Keratinocyte (primary cell): Measurements from ENCODE around the gene NYAP2. TPM values are rescaled to one million over a fixed set of nuclear protein-coding genes. Genes with fewer than 3 reads are reported as not detected.

Source experiments
- DNase-seq: peaks from one replicate; pipeline ENCODE4 v3.0.0-alpha.2; 2011; ENCODE audit warnings: low read depth, missing footprints, low spot score
- FAIRE-seq: peaks from 2 replicates; lab custom pipeline; 2011; peaks lifted over from hg19 to GRCh38; lab: Jason Lieb, UNC
- H2AFZ ChIP-seq: 2 replicates; pipeline ENCODE4 v1.6.0; 2012; ENCODE audit warnings: low read length, control low read depth, inconsistent platforms; ENCODE audit not compliant: control insufficient read depth
- H3K27ac ChIP-seq: 2 replicates; pipeline ENCODE4 v1.5.1; 2011; ENCODE audit warnings: low read length; ENCODE audit not compliant: control insufficient read depth, insufficient read depth
- H3K27me3 ChIP-seq: 3 replicates; pipeline ENCODE4 v1.6.0; 2011; ENCODE audit warnings: low read length; ENCODE audit not compliant: control insufficient read depth, insufficient read depth; ENCODE audit errors: extremely low read depth
- H3K36me3 ChIP-seq, 2 experiments: 2 replicates in 1 of 2; 3 replicates in 1 of 2; pipeline ENCODE4 v1.5.1; 2011; ENCODE audit warnings: low read length in 2 of 2, mild to moderate bottlenecking in 1 of 2; ENCODE audit not compliant: control insufficient read depth in 2 of 2, insufficient read depth in 2 of 2; ENCODE audit errors: extremely low read depth in 1 of 2
- H3K4me1 ChIP-seq: 3 replicates; pipeline ENCODE4 v1.5.1; 2011; ENCODE audit warnings: low read length; ENCODE audit not compliant: control insufficient read depth, insufficient read depth; ENCODE audit errors: extremely low read depth
- H3K4me2 ChIP-seq: 3 replicates; pipeline ENCODE4 v1.6.0; 2011; ENCODE audit warnings: low read depth, low read length; ENCODE audit not compliant: control insufficient read depth, insufficient read depth; ENCODE audit errors: extremely low read depth
- H3K4me3 ChIP-seq, 3 experiments: fragments of 200-600 bp in 1 of 3; sonication (generic) in 1 of 3; 2 replicates in 2 of 3; 3 replicates in 1 of 3; pipeline ENCODE4 v1.5.1; 2011 to 2016; ENCODE audit warnings: low read length in 3 of 3, mild to moderate bottlenecking in 3 of 3, control low read depth in 2 of 3, inconsistent platforms in 1 of 3, low read depth in 1 of 3, mixed read lengths in 1 of 3, mixed run types in 1 of 3, moderate library complexity in 1 of 3; ENCODE audit not compliant: control insufficient read depth in 2 of 3, insufficient read depth in 2 of 3; ENCODE audit errors: extremely low read depth in 1 of 3
- H3K79me2 ChIP-seq: 2 replicates; pipeline ENCODE4 v1.6.0; 2012; ENCODE audit warnings: low read length; ENCODE audit not compliant: control insufficient read depth, insufficient read depth
- H3K9ac ChIP-seq: 3 replicates; pipeline ENCODE4 v1.6.0; 2011; ENCODE audit warnings: low read length; ENCODE audit not compliant: control insufficient read depth, insufficient read depth; ENCODE audit errors: extremely low read depth
- H3K9me1 ChIP-seq: 3 replicates; pipeline ENCODE4 v1.6.0; 2011; ENCODE audit warnings: low read length; ENCODE audit not compliant: control insufficient read depth, insufficient read depth; ENCODE audit errors: extremely low read depth
- H3K9me3 ChIP-seq: 2 replicates; pipeline ENCODE4 v1.5.1; 2012; ENCODE audit warnings: low read depth, low read length; ENCODE audit not compliant: control insufficient read depth
- H4K20me1 ChIP-seq: 3 replicates; pipeline ENCODE4 v1.6.0; 2011; ENCODE audit warnings: low read length; ENCODE audit not compliant: control insufficient read depth, insufficient read depth; ENCODE audit errors: extremely low read depth
- EZH2 ChIP-seq: IDR thresholded peaks from one replicate; pipeline ENCODE4 v1.6.1; 2012; ENCODE audit warnings: inconsistent platforms, mild to moderate bottlenecking, low read length, moderate library complexity
- dilution Hi-C: fragments of 300-500 bp; cut with MboI; formaldehyde crosslinking; loops from one replicate; pipeline ENCODE4 v1.7.0; 2020; ENCODE audit warnings: low sequenced_read_pairs; ENCODE audit not compliant: extremely low pct_ligation_motif_present
- polyA plus RNA-seq, 5 experiments: library from polyadenylated mRNA; depleted of rRNA in 3 of 5; stranded (reverse) in 3 of 5; stranded (forward) in 1 of 5; unstranded in 1 of 5; fragments of >200 nt; gene quantifications; 1 replicate in 1 of 5; 2 replicates in 3 of 5; 3 replicates in 1 of 5; pipeline versions ENCODE4 v1.2.1 to v1.2.3, GENCODE V29; 2011 to 2012; ENCODE audit warnings: missing spikeins in 2 of 5, low read depth in 1 of 5, low replicate concordance in 1 of 5
- TF ChIP-seq, protein P1 (sequence below), 3 experiments: IDR thresholded peaks in 1 of 3; conservative IDR thresholded peaks in 1 of 3; optimal IDR thresholded peaks in 1 of 3; 2 replicates in 2 of 3; 3 replicates in 1 of 3; pipeline versions ENCODE3 to v1.5.1; 2011; ENCODE audit warnings: low read length in 3 of 3, mild to moderate bottlenecking in 3 of 3, moderate library complexity in 2 of 3, control low read depth in 1 of 3, inconsistent platforms in 1 of 3; ENCODE audit not compliant: insufficient read depth in 2 of 3; ENCODE audit errors: extremely low read depth in 1 of 3

Gene NYAP2
- polyA plus RNA-seq, 1 donor (not counting 4 experiments of a cell fraction or from before 2014, with no cell fraction given), result not detected

DNA sequence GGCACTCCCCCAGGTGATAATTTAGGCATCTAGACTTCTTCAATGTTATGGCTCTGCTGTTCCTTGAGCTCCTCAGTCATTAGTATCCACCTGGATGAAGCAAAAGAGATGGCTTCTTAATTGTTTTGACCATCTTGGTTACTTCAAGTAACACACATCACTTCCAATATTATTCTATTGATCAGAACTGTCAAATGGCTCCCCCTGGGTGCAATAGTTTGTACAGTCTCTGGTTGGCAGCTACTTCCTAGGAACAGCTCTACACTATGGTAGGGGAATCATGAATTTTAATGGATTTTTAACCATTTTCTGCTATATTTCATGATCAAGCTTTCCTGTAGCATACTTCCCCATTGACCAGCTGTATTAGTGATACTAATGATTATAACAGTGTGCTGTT is 157.0 kb downstream of the NYAP2 start:
- no peaks in the 10 kb centered on the region for H3K9me1 ChIP-seq
- dilution Hi-C loops, result loop anchor here (5.0 kb wide), 1 partner anchor 34 kb away; no protein-coding TSS in a partner anchor
- no peak overlapping the region for H3K4me3 ChIP-seq
- no peak overlapping the region for H3K9ac ChIP-seq
- DNase-seq, result no peak
- no peaks in the 10 kb centered on the region for H3K79me2 ChIP-seq
- H3K4me1 ChIP-seq, result no peaks in the 10 kb centered on the region
- no peaks in the 10 kb centered on the region for H3K27me3 ChIP-seq
- no peak for FAIRE-seq
- H3K27ac ChIP-seq, result no peak overlapping the region
- no peak for TF ChIP-seq EZH2
- TF ChIP-seq, protein P1, sequence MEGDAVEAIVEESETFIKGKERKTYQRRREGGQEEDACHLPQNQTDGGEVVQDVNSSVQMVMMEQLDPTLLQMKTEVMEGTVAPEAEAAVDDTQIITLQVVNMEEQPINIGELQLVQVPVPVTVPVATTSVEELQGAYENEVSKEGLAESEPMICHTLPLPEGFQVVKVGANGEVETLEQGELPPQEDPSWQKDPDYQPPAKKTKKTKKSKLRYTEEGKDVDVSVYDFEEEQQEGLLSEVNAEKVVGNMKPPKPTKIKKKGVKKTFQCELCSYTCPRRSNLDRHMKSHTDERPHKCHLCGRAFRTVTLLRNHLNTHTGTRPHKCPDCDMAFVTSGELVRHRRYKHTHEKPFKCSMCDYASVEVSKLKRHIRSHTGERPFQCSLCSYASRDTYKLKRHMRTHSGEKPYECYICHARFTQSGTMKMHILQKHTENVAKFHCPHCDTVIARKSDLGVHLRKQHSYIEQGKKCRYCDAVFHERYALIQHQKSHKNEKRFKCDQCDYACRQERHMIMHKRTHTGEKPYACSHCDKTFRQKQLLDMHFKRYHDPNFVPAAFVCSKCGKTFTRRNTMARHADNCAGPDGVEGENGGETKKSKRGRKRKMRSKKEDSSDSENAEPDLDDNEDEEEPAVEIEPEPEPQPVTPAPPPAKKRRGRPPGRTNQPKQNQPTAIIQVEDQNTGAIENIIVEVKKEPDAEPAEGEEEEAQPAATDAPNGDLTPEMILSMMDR (optimal IDR thresholded peaks at IDR 0.05 in 1 of 3, IDR thresholded peaks at IDR 0.05 in 1 of 3, conservative IDR thresholded peaks at IDR 0.05 in 1 of 3; ENCODE audit: extremely low read depth in 1 of 3, insufficient read depth in 2 of 3, low read length in 3 of 3), result peak in 1 of 3 experiments; percentile 5
- no peak overlapping the region for H2AFZ ChIP-seq
- no peaks in the 10 kb centered on the region for H3K9me3 ChIP-seq
- H4K20me1 ChIP-seq, result no peaks in the 10 kb centered on the region
- H3K36me3 ChIP-seq, result no peaks in the 10 kb centered on the region
- H3K4me2 ChIP-seq, result no peak overlapping the region

DNA sequence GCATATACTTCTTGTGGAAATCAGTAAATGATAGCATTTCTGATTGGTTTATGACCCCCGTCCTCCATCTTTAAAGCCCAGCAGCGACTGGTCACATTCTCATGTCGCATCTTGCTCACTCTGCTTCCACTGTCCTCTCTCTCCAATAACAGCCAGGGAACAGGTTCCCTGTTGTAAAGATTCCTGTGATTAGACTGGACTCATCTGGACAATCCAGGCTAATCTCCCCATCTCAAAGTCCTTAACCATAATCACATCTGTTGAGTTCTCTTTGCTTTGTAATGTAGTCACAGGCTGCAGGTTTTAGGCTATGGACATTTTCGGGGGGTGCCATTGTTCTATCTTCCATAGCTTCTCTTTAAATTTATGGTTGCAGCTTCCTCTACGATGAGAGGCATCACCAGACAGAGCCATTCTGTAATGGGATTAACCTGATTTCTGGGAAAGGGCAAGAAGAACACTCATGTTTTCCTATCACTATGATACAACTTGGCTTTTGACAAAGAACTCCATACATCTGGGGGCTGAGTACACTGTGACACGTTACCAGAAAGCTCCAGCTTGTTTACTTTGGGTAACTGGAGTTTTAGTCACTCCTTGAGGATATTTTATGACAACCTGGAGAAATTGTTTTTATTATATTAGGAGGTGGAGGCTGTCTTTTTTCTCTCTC is 159.0 kb downstream of the NYAP2 start:
- Histone ChIP-seq H3K4me3 (no peak overlapping the region), H3K36me3 (no peaks in the 10 kb centered on the region), H4K20me1 (no peaks in the 10 kb centered on the region), H3K9me1 (no peaks in the 10 kb centered on the region), H3K9ac (no peak overlapping the region), H2AFZ (no peak overlapping the region), H3K79me2 (no peaks in the 10 kb centered on the region), H3K27ac (no peak overlapping the region), H3K27me3 (no peaks in the 10 kb centered on the region), H3K4me2 (no peak overlapping the region), H3K4me1 (no peaks in the 10 kb centered on the region), H3K9me3 (no peaks in the 10 kb centered on the region)
- FAIRE-seq (no peak), DNase-seq (no peak)
- dilution Hi-C loops, result loop anchor here (5.0 kb wide), 1 partner anchor 36 kb away; no protein-coding TSS in a partner anchor
- no peak for TF ChIP-seq EZH2
- TF ChIP-seq, protein P1 (optimal IDR thresholded peaks at IDR 0.05 in 1 of 3, IDR thresholded peaks at IDR 0.05 in 1 of 3, conservative IDR thresholded peaks at IDR 0.05 in 1 of 3; ENCODE audit: extremely low read depth in 1 of 3, insufficient read depth in 2 of 3, low read length in 3 of 3), result no peak
